Vagina (tissue), 2 donors: ENCODE measurements around the gene TP73. TPM values are rescaled to one million over a fixed set of nuclear protein-coding genes. Genes with fewer than 3 reads are reported as not detected.

ENCODE experiments used
- DNase-seq, 2 donors: peaks; one replicate each; pipeline ENCODE4 v3.0.0-alpha.2; 2017; ENCODE audit errors: extremely low spot score in 2 of 2
- H3K27ac ChIP-seq: fragments of 200-600 bp; sonication (generic); one replicate; pipeline ENCODE4 v1.5.1; 2019
- H3K27me3 ChIP-seq: fragments of 200-600 bp; sonication (generic); one replicate; pipeline ENCODE4 v1.5.1; 2019
- H3K36me3 ChIP-seq, 2 donors: fragments of 200-600 bp; sonication (generic); one replicate each; pipeline ENCODE4 v1.5.1; 2017 to 2019
- H3K4me1 ChIP-seq: fragments of 200-600 bp; sonication (generic); one replicate; pipeline ENCODE4 v1.5.1; 2019
- H3K4me3 ChIP-seq, 2 donors: fragments of 200-600 bp; sonication (generic); 1 replicate in 1 of 2; 2 replicates in 1 of 2; pipeline ENCODE4 v1.5.1; 2016 to 2019
- H3K9me3 ChIP-seq: fragments of 200-600 bp; sonication (generic); one replicate; pipeline ENCODE4 v1.5.1; 2019
- POLR2A ChIP-seq, 2 donors: fragments of 450-650 bp; IDR thresholded peaks; one replicate each; pipeline ENCODE4 v1.6.1; 2017; ENCODE audit warnings: antibody characterized with exemption in 2 of 2, mild to moderate bottlenecking in 2 of 2, moderate library complexity in 2 of 2
- POLR2AphosphoS5 ChIP-seq, 2 donors: sonication (generic); formaldehyde crosslinking; IDR thresholded peaks; one replicate each; pipeline ENCODE4 v1.9.0; 2017; ENCODE audit warnings: antibody characterized with exemption in 2 of 2, mild to moderate bottlenecking in 2 of 2, low read depth in 1 of 2; ENCODE audit not compliant: insufficient read depth in 1 of 2
- intact Hi-C: fragments of 100-400 bp; cut with DNase I; formaldehyde crosslinking; loops from one replicate; pipeline ENCODE4 v1.15.1; 2023
- total RNA-seq: library from RNA; depleted of rRNA; stranded (reverse); fragments of >200 nt; gene quantifications from one replicate; pipeline ENCODE4 v1.2.3, GENCODE V29; 2016
- TF ChIP-seq, protein P1 (sequence below), 3 experiments: fragments of 450-650 bp in 2 of 3; fragments of 200-600 bp in 1 of 3; sonication (generic) in 1 of 3; IDR thresholded peaks; one replicate each; pipeline ENCODE4 v1.5.1; 2017 to 2019; ENCODE audit warnings: antibody characterized with exemption in 3 of 3, mild to moderate bottlenecking in 2 of 3, moderate library complexity in 2 of 3

Gene TP73
- total RNA-seq, 1 donor from 2014 or later, result 8.1 TPM

DNA sequence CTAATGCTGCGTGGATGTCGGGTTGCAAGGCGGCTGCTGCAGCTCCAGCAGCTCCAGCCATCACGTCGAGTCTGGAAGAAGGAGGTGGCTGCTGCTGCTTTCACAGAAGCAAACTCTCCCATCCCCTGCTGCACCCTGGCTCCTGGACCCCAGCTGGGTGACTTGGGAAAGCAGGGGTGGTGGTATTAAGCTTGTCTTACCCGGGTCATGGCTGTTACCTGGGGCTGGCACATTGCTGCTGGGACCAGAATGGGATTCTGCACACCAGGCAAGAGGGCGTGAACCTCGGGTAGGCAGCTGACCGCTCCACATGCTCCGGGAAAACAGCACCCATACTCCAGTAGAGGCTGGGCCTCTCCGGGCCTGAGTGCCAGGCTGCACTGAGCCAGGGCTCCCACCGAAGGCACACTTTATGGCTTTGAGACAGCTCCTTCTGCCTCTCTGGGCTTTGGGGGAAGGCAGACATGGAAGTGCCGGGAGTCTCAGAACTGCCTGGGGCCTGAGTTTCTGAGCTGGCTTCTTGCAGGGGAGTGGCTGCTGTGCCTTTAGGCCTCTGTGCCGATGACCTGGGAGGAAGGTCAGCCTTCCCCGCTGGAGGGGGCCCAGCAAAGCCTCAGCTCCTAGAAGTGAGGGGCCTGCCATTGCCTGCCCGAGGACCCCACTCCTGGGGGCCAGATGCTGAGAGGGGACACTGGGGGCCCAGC is 121.4 kb downstream of the TP73 start:
- peaks cover 54% of the 10 kb centered on the region for H3K4me1 ChIP-seq
- H3K27ac ChIP-seq, result peak overlapping the region; percentile 87
- no peaks in the 10 kb centered on the region for H3K9me3 ChIP-seq

DNA sequence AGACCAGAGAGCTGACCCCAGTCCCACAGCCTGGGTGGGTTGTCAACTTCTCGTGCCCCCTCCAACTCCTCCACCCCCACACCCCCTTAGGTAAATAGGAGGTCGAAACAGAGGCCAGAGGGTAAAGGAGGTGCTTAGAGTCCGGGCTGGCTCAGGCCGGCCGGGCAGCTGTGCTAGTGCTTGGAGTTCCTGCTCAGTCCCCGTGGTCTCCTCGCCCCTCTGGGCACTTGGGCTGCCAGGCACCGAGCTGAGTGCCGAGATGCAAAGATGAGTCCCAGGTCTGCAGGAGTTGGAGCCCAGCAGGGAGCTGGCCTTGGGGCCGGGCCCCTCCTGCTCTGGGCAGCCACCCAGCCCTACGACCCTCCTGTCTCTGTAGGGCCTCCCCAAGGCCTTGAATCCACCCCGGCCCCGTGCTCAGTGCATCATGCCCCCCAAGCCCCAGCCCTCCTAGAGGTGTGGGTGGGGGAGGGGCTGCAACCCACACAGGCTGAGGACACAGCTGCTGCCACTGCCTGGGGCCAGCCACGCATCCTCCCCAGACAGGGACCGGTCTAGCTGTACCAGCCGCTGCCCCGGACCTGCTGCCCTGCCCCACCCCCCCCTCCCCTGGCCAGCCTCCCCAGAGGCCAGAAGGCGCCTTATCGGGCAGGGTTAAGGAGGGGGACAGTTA is 122.1 kb downstream of the TP73 start:
- H3K4me1 ChIP-seq, result peaks cover 54% of the 10 kb centered on the region
- peak overlapping the region; percentile 23 for H3K27ac ChIP-seq
- no peak for TF ChIP-seq POLR2A (IDR thresholded peaks at IDR 0.05)
- TF ChIP-seq, protein P1, sequence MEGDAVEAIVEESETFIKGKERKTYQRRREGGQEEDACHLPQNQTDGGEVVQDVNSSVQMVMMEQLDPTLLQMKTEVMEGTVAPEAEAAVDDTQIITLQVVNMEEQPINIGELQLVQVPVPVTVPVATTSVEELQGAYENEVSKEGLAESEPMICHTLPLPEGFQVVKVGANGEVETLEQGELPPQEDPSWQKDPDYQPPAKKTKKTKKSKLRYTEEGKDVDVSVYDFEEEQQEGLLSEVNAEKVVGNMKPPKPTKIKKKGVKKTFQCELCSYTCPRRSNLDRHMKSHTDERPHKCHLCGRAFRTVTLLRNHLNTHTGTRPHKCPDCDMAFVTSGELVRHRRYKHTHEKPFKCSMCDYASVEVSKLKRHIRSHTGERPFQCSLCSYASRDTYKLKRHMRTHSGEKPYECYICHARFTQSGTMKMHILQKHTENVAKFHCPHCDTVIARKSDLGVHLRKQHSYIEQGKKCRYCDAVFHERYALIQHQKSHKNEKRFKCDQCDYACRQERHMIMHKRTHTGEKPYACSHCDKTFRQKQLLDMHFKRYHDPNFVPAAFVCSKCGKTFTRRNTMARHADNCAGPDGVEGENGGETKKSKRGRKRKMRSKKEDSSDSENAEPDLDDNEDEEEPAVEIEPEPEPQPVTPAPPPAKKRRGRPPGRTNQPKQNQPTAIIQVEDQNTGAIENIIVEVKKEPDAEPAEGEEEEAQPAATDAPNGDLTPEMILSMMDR (IDR thresholded peaks at IDR 0.05), result no peak
- TF ChIP-seq POLR2AphosphoS5 (IDR thresholded peaks at IDR 0.05; ENCODE audit: insufficient read depth in 1 of 2, low read depth in 1 of 2), result no peak
- H3K27me3 ChIP-seq, result no peaks in the 10 kb centered on the region
- intact Hi-C loops, result no loop called here
- no peak for DNase-seq
- H3K4me3 ChIP-seq, result no peak overlapping the region
- peaks cover 0 to 6% of the 10 kb centered on the region in 2 donors for H3K36me3 ChIP-seq
- no peaks in the 10 kb centered on the region for H3K9me3 ChIP-seq

More for the DNA sequence above, 121.4 kb downstream of the TP73 start:
- peak overlapping the region in 1 of 2 donors; percentile 67 for H3K4me3 ChIP-seq
- intact Hi-C loops, result no loop called here
- no peak for TF ChIP-seq POLR2AphosphoS5 (IDR thresholded peaks at IDR 0.05; ENCODE audit: insufficient read depth in 1 of 2, low read depth in 1 of 2)
- TF ChIP-seq POLR2A (IDR thresholded peaks at IDR 0.05), result no peak
- TF ChIP-seq, protein P1 (IDR thresholded peaks at IDR 0.05), result no peak
- no peaks in the 10 kb centered on the region for H3K36me3 ChIP-seq
- no peak for DNase-seq
- no peaks in the 10 kb centered on the region for H3K27me3 ChIP-seq

DNA sequence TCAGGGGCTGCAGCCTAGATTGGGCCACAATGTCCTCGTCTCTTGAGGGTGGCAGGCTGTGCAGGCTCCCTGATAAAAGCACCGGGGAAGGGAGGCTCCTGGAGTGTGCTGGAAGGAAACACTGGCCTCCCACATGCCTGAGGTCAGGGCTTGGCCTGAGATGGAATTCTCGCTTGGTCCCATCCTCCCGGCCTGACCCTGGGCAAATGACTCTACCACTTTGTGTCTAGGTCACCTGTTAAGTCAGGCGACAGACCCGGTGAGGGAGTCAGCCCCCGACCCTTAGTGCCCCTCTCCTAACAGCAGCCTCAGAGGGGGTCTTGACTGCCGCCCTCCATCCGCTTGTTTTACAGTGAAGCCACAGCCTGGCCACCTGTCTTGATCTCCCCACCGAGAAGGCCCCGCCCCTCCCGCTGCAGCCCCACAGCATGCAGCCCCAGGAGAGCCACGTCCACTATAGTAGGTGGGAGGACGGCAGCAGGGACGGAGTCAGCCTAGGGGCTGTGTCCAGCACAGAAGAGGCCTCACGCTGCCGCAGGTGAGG is 122.7 kb downstream of the TP73 start:
- H3K4me3 ChIP-seq, result no peak overlapping the region
- intact Hi-C loops, result no loop called here
- TF ChIP-seq POLR2A (IDR thresholded peaks at IDR 0.05), result no peak

DNA sequence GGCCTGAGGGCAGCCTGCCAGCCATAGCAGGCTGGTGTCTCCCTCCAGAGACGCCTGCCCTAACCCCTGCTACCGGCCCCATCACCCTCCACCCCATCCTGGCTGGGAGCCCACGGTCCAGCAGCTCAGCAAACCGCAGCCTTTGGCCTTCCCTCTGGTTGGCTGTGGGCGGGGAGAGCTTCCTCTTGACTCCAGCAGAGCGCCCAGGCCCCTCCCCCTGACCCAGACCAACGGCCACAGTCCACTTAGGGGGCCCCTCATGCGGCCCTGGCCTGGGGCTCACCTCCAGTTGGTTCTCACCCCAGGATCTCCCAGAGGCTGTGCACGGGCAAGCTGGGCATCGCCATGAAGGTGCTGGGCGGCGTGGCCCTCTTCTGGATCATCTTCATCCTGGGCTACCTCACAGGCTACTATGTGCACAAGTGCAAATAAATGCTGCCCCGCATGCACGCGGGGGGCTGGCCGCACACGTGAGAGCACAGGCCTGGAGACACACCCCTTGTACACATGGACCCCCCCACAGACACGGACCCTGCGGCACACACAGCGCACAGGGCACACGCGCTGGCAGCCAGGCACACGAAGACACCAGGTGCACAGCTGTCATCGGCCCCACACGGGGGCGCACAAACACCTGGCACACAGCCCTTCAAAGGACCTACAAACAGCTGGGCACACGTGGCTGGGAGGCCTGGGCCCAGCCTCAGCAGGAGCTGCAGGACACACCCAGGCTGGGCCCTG is 123.3 kb downstream of the TP73 start:
- Histone ChIP-seq H3K27ac (peak overlapping the region; percentile 23), H3K9me3 (no peaks in the 10 kb centered on the region)

More for the DNA sequence above, 122.7 kb downstream of the TP73 start:
- Histone ChIP-seq H3K36me3 (peaks cover 0 to 12% of the 10 kb centered on the region in 2 donors), H3K27me3 (no peaks in the 10 kb centered on the region), H3K27ac (peak overlapping the region; percentile 23), H3K4me1 (peaks cover 54% of the 10 kb centered on the region), H3K9me3 (no peaks in the 10 kb centered on the region)
- DNase-seq, result no peak

More for the DNA sequence above, 123.3 kb downstream of the TP73 start:
- TF ChIP-seq POLR2AphosphoS5 (IDR thresholded peaks at IDR 0.05; ENCODE audit: insufficient read depth in 1 of 2, low read depth in 1 of 2) (no peak), POLR2A (IDR thresholded peaks at IDR 0.05) (no peak)
- TF ChIP-seq, protein P1 (IDR thresholded peaks at IDR 0.05), result no peak
- no peaks in the 10 kb centered on the region for H3K27me3 ChIP-seq
- H3K4me1 ChIP-seq, result peaks cover 54% of the 10 kb centered on the region
- no peak overlapping the region for H3K4me3 ChIP-seq
- DNase-seq, result no peak
- intact Hi-C loops, result no loop called here
- peaks cover 0 to 18% of the 10 kb centered on the region in 2 donors for H3K36me3 ChIP-seq
